Keratinocyte (primary cell): Measurements from ENCODE around the gene TMEM247. TPM values are rescaled to one million over a fixed set of nuclear protein-coding genes. Genes with fewer than 3 reads are reported as not detected.

ENCODE experiments used
- DNase-seq: peaks from one replicate; pipeline ENCODE4 v3.0.0-alpha.2; 2011; ENCODE audit warnings: low read depth, missing footprints, low spot score
- FAIRE-seq: peaks from 2 replicates; lab custom pipeline; 2011; peaks lifted over from hg19 to GRCh38; lab: Jason Lieb, UNC
- H2AFZ ChIP-seq: 2 replicates; pipeline ENCODE4 v1.6.0; 2012; ENCODE audit warnings: low read length, control low read depth, inconsistent platforms; ENCODE audit not compliant: control insufficient read depth
- H3K27ac ChIP-seq: 2 replicates; pipeline ENCODE4 v1.5.1; 2011; ENCODE audit warnings: low read length; ENCODE audit not compliant: control insufficient read depth, insufficient read depth
- H3K27me3 ChIP-seq: 3 replicates; pipeline ENCODE4 v1.6.0; 2011; ENCODE audit warnings: low read length; ENCODE audit not compliant: control insufficient read depth, insufficient read depth; ENCODE audit errors: extremely low read depth
- H3K36me3 ChIP-seq, 2 experiments: 2 replicates in 1 of 2; 3 replicates in 1 of 2; pipeline ENCODE4 v1.5.1; 2011; ENCODE audit warnings: low read length in 2 of 2, mild to moderate bottlenecking in 1 of 2; ENCODE audit not compliant: control insufficient read depth in 2 of 2, insufficient read depth in 2 of 2; ENCODE audit errors: extremely low read depth in 1 of 2
- H3K4me1 ChIP-seq: 3 replicates; pipeline ENCODE4 v1.5.1; 2011; ENCODE audit warnings: low read length; ENCODE audit not compliant: control insufficient read depth, insufficient read depth; ENCODE audit errors: extremely low read depth
- H3K4me2 ChIP-seq: 3 replicates; pipeline ENCODE4 v1.6.0; 2011; ENCODE audit warnings: low read depth, low read length; ENCODE audit not compliant: control insufficient read depth, insufficient read depth; ENCODE audit errors: extremely low read depth
- H3K4me3 ChIP-seq, 3 experiments: fragments of 200-600 bp in 1 of 3; sonication (generic) in 1 of 3; 2 replicates in 2 of 3; 3 replicates in 1 of 3; pipeline ENCODE4 v1.5.1; 2011 to 2016; ENCODE audit warnings: low read length in 3 of 3, mild to moderate bottlenecking in 3 of 3, control low read depth in 2 of 3, inconsistent platforms in 1 of 3, low read depth in 1 of 3, mixed read lengths in 1 of 3, mixed run types in 1 of 3, moderate library complexity in 1 of 3; ENCODE audit not compliant: control insufficient read depth in 2 of 3, insufficient read depth in 2 of 3; ENCODE audit errors: extremely low read depth in 1 of 3
- H3K79me2 ChIP-seq: 2 replicates; pipeline ENCODE4 v1.6.0; 2012; ENCODE audit warnings: low read length; ENCODE audit not compliant: control insufficient read depth, insufficient read depth
- H3K9ac ChIP-seq: 3 replicates; pipeline ENCODE4 v1.6.0; 2011; ENCODE audit warnings: low read length; ENCODE audit not compliant: control insufficient read depth, insufficient read depth; ENCODE audit errors: extremely low read depth
- H3K9me1 ChIP-seq: 3 replicates; pipeline ENCODE4 v1.6.0; 2011; ENCODE audit warnings: low read length; ENCODE audit not compliant: control insufficient read depth, insufficient read depth; ENCODE audit errors: extremely low read depth
- H3K9me3 ChIP-seq: 2 replicates; pipeline ENCODE4 v1.5.1; 2012; ENCODE audit warnings: low read depth, low read length; ENCODE audit not compliant: control insufficient read depth
- H4K20me1 ChIP-seq: 3 replicates; pipeline ENCODE4 v1.6.0; 2011; ENCODE audit warnings: low read length; ENCODE audit not compliant: control insufficient read depth, insufficient read depth; ENCODE audit errors: extremely low read depth
- CTCF ChIP-seq, 3 experiments: IDR thresholded peaks in 1 of 3; conservative IDR thresholded peaks in 1 of 3; optimal IDR thresholded peaks in 1 of 3; 2 replicates in 2 of 3; 3 replicates in 1 of 3; pipeline versions ENCODE3 to v1.5.1; 2011; ENCODE audit warnings: low read length in 3 of 3, mild to moderate bottlenecking in 3 of 3, moderate library complexity in 2 of 3, control low read depth in 1 of 3, inconsistent platforms in 1 of 3; ENCODE audit not compliant: insufficient read depth in 2 of 3; ENCODE audit errors: extremely low read depth in 1 of 3
- EZH2 ChIP-seq: IDR thresholded peaks from one replicate; pipeline ENCODE4 v1.6.1; 2012; ENCODE audit warnings: inconsistent platforms, mild to moderate bottlenecking, low read length, moderate library complexity
- dilution Hi-C: fragments of 300-500 bp; cut with MboI; formaldehyde crosslinking; loops from one replicate; pipeline ENCODE4 v1.7.0; 2020; ENCODE audit warnings: low sequenced_read_pairs; ENCODE audit not compliant: extremely low pct_ligation_motif_present
- polyA plus RNA-seq, 5 experiments: library from polyadenylated mRNA; depleted of rRNA in 3 of 5; stranded (reverse) in 3 of 5; stranded (forward) in 1 of 5; unstranded in 1 of 5; fragments of >200 nt; gene quantifications; 1 replicate in 1 of 5; 2 replicates in 3 of 5; 3 replicates in 1 of 5; pipeline versions ENCODE4 v1.2.1 to v1.2.3, GENCODE V29; 2011 to 2012; ENCODE audit warnings: missing spikeins in 2 of 5, low read depth in 1 of 5, low replicate concordance in 1 of 5

Gene TMEM247
- polyA plus RNA-seq, 1 donor (not counting 4 experiments of a cell fraction or from before 2014, with no cell fraction given) = not detected

DNA sequence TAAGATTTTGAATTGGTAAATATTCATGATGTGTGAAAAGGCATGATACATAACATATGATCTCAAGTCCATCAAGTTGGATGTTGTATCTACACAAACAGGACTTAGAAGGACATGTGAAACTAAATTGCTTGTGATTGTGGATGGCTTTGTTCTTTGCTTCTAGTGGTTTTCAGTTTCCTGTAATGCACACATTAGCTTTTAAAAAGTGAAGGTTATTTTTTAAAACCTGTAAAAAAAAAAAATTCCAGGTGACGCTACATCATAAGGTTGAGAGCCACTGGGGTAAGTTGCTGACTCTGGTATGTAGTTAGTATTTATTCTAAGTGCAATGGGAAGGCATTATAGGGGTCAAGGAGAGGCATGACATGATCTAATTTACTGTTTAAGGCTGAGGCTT is 48.4 kb upstream of the TMEM247 start:
- FAIRE-seq (no peak), DNase-seq (no peak)
- Histone ChIP-seq H3K4me1 (peaks cover 14% of the 10 kb centered on the region), H3K9ac (no peak overlapping the region), H2AFZ (no peak overlapping the region), H3K79me2 (no peaks in the 10 kb centered on the region), H4K20me1 (no peaks in the 10 kb centered on the region), H3K9me1 (no peaks in the 10 kb centered on the region), H3K4me3 (no peak overlapping the region), H3K27ac (no peak overlapping the region), H3K27me3 (no peaks in the 10 kb centered on the region), H3K9me3 (no peaks in the 10 kb centered on the region), H3K4me2 (no peak overlapping the region), H3K36me3 (no peaks in the 10 kb centered on the region)
- no peak for TF ChIP-seq CTCF (optimal IDR thresholded peaks at IDR 0.05 in 1 of 3, IDR thresholded peaks at IDR 0.05 in 1 of 3, conservative IDR thresholded peaks at IDR 0.05 in 1 of 3; ENCODE audit: extremely low read depth in 1 of 3, insufficient read depth in 2 of 3, low read length in 3 of 3)
- TF ChIP-seq EZH2 = no peak
- dilution Hi-C loops = no loop called here

DNA sequence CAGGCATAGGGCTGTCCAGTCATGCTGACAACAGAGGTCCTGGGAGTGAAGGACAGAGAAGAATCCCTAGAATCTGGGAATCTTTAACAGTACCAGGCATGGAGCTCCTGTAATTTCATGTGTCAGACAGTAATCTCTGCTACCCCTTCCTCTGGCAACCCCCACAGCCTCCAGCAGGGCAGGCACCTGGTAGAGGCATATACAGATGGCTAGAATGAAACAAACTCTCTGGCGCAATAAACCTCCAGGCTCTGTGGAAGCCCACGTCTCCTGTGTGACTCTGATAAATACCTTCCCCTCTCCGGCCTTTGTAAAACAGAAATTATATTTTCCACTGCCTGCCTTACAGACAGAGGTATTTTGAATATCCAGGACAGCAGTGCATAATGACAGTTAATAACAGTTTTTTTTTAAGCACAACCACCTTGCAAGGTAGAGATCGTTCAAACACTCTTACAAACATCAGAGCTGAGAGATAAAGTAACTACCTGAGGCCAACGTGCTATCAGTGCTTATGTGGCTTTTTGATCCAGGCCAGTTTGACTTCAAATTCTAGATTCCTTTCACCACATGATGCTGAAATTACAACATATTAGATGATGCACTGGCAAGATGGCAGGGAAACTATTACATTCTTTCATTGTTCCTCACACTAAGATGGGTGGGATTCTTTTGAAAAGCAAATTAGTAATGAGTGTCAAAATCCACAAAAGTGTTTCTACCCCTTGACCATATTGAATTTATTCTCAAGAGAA is 47.7 kb upstream of the TMEM247 start:
- Histone ChIP-seq H3K4me1 (peaks cover 14% of the 10 kb centered on the region), H3K9ac (no peak overlapping the region), H3K4me2 (no peak overlapping the region), H2AFZ (no peak overlapping the region), H3K36me3 (no peaks in the 10 kb centered on the region), H4K20me1 (no peaks in the 10 kb centered on the region), H3K4me3 (no peak overlapping the region), H3K9me3 (no peaks in the 10 kb centered on the region), H3K27me3 (no peaks in the 10 kb centered on the region), H3K79me2 (no peaks in the 10 kb centered on the region), H3K9me1 (no peaks in the 10 kb centered on the region), H3K27ac (no peak overlapping the region)
- no peak for FAIRE-seq
- dilution Hi-C loops = no loop called here
- TF ChIP-seq EZH2 (no peak), CTCF (optimal IDR thresholded peaks at IDR 0.05 in 1 of 3, IDR thresholded peaks at IDR 0.05 in 1 of 3, conservative IDR thresholded peaks at IDR 0.05 in 1 of 3; ENCODE audit: extremely low read depth in 1 of 3, insufficient read depth in 2 of 3, low read length in 3 of 3) (no peak)
- DNase-seq = no peak
